Measurements from ENCODE around the gene ISCA2.

The ISCA2 gene

GRCh38 chr14:74490486-74490885 lies 3.1 kb upstream of the ISCA2 start:
- Histone ChIP-seq H3K9me3 (ENCODE audit: insufficient read depth, low read length) (no peaks in the 10 kb centered on the region), H4K20me1 (ENCODE audit: insufficient read depth, low read length) (0 out of 2 replicates have a peak, but pooled peaks cover 3% of the 10 kb centered on the region), H3K4me1 (ENCODE audit: low read length) (peaks cover 30% of the 10 kb centered on the region), H3K4me2 (ENCODE audit: low read length) (no peak overlapping the region), H3K36me3 (replicated peaks; ENCODE audit: low read depth, low read length) (peaks cover 4% of the 10 kb centered on the region), H3K4me3 (ENCODE audit: low read length) (no peak overlapping the region), H3K27ac (ENCODE audit: low read length) (no peak overlapping the region), H2AFZ (ENCODE audit: low read depth, low read length) (no peak overlapping the region), H3K27me3 (ENCODE audit: low read depth, low read length) (no peaks in the 10 kb centered on the region), H3K79me2 (ENCODE audit: low read length) (peaks cover 11% of the 10 kb centered on the region), H3K9ac (ENCODE audit: low read length) (no peak overlapping the region)
- TF ChIP-seq, protein P1, sequence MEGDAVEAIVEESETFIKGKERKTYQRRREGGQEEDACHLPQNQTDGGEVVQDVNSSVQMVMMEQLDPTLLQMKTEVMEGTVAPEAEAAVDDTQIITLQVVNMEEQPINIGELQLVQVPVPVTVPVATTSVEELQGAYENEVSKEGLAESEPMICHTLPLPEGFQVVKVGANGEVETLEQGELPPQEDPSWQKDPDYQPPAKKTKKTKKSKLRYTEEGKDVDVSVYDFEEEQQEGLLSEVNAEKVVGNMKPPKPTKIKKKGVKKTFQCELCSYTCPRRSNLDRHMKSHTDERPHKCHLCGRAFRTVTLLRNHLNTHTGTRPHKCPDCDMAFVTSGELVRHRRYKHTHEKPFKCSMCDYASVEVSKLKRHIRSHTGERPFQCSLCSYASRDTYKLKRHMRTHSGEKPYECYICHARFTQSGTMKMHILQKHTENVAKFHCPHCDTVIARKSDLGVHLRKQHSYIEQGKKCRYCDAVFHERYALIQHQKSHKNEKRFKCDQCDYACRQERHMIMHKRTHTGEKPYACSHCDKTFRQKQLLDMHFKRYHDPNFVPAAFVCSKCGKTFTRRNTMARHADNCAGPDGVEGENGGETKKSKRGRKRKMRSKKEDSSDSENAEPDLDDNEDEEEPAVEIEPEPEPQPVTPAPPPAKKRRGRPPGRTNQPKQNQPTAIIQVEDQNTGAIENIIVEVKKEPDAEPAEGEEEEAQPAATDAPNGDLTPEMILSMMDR (IDR thresholded peaks at IDR 0.05; ENCODE audit: low read depth, low read length): no peak
- TF ChIP-seq EZH2phosphoT487 (IDR thresholded peaks at IDR 0.05; ENCODE audit: low read depth): no peak

DNA sequence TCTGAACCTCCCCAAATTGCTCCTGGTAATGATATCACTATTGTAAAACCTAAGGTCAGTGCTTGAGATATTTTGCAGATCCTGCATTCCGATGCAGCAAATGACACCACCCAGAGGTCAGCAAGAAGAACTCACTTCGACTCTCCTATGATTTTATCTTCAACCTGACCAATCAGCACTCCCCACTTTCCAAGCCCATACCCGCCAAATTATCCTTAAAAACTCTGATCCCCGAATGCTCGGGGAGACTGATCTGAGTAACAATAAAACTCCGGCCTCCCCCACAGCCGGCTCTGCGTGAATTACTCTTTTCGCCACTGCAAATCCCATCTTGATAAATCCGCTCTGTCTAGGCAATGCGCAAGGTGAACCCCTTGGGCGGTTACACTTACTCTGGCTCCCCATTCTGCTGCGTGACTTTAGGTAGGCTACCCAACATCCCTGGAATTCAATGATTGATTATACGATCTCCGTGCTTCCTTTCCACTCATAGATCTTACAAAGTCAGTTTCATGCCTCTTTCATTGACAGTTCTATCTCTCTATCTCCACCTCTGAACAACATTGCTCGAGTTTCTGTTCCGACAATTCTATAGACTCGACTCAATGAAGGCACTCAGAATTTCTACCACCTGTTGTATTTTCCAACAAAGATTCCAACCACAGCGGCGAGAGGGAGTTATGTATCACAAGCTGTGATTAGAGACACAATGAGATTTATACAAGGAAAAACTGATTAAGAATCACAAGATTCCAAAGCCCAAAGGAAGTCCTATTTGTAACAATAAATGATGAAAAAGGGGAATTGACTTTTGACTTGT lies 1.4 kb upstream of the ISCA2 start:
- TF ChIP-seq EZH2phosphoT487 (IDR thresholded peaks at IDR 0.05; ENCODE audit: low read depth): no peak
- TF ChIP-seq, protein P1 (IDR thresholded peaks at IDR 0.05; ENCODE audit: low read depth, low read length): peak; percentile 58
- Histone ChIP-seq H3K27ac (ENCODE audit: low read length) (no peak overlapping the region), H3K79me2 (ENCODE audit: low read length) (peaks cover 11% of the 10 kb centered on the region)

GRCh38 chr14:74492776-74493342 lies 706 bp upstream of the ISCA2 start, which contains the start of gene NPC2:
Gene NPC2, minus strand, starts transcription at chr14:74493305. Its CDS starts 31 bp downstream, at chr14:74493274.
- Histone ChIP-seq H3K79me2 (ENCODE audit: low read length) (peaks cover 11% of the 10 kb centered on the region), H3K9me3 (ENCODE audit: insufficient read depth, low read length) (no peaks in the 10 kb centered on the region), H2AFZ (ENCODE audit: low read depth, low read length) (peak within 1 kb of the TSS; percentile 83), H3K27ac (ENCODE audit: low read length) (peak within 1 kb of the TSS; percentile 14; the same call in 1 of the 2 replicates), H3K36me3 (replicated peaks; ENCODE audit: low read depth, low read length) (peaks cover 3% of the 10 kb centered on the region), H3K9ac (ENCODE audit: low read length) (peak within 1 kb of the TSS; percentile 77), H3K4me2 (ENCODE audit: low read length) (peak within 1 kb of the TSS; percentile 99), H3K4me3 (ENCODE audit: low read length) (peak within 1 kb of the TSS; percentile 89), H3K4me1 (ENCODE audit: low read length) (peaks cover 31% of the 10 kb centered on the region), H4K20me1 (ENCODE audit: insufficient read depth, low read length) (0 out of 2 replicates have a peak, but pooled peaks cover 3% of the 10 kb centered on the region), H3K27me3 (ENCODE audit: low read depth, low read length) (no peaks in the 10 kb centered on the region)
- TF ChIP-seq, protein P1 (IDR thresholded peaks at IDR 0.05; ENCODE audit: low read depth, low read length): no peak
- no peak for TF ChIP-seq EZH2phosphoT487 (IDR thresholded peaks at IDR 0.05; ENCODE audit: low read depth)

More for the DNA sequence above, 1.4 kb upstream of the ISCA2 start:
- no peak overlapping the region for H2AFZ ChIP-seq (ENCODE audit: low read depth, low read length)
- H3K4me3 ChIP-seq (ENCODE audit: low read length): peak overlapping the region; percentile 89
- 0 out of 2 replicates have a peak, but pooled peaks cover 3% of the 10 kb centered on the region for H4K20me1 ChIP-seq (ENCODE audit: insufficient read depth, low read length)
- peak overlapping the region; percentile 77 for H3K9ac ChIP-seq (ENCODE audit: low read length)
- no peaks in the 10 kb centered on the region for H3K9me3 ChIP-seq (ENCODE audit: insufficient read depth, low read length)
- peaks cover 4% of the 10 kb centered on the region for H3K36me3 ChIP-seq (replicated peaks; ENCODE audit: low read depth, low read length)
- H3K4me2 ChIP-seq (ENCODE audit: low read length): peak overlapping the region; percentile 99
- peaks cover 31% of the 10 kb centered on the region for H3K4me1 ChIP-seq (ENCODE audit: low read length)
- no peaks in the 10 kb centered on the region for H3K27me3 ChIP-seq (ENCODE audit: low read depth, low read length)

DNA sequence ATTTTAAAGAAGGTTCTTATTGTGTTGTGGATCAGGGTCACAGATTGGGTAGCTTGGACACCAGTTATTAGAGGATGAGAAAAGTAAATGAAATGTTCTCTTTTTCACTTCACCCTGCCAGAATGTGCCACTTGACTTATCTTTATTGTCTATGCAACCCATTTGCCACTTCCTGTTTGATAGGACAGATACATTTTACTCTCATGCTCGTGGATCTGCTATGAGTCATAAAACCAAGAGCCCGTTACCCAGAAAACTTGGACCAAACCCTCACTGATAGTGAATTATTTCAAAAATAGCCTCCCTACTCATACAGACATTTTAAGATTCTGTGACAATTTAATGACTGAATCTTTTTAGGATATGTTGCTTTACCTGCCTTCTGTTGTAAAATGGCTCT lies 1.8 kb downstream of the ISCA2 start:
- Histone ChIP-seq H3K4me1 (ENCODE audit: low read length) (peaks cover 19% of the 10 kb centered on the region), H3K27me3 (ENCODE audit: low read depth, low read length) (no peaks in the 10 kb centered on the region), H3K4me2 (ENCODE audit: low read length) (peak overlapping the region; percentile 92; the same call in 1 of the 2 replicates), H3K79me2 (ENCODE audit: low read length) (peaks cover 11% of the 10 kb centered on the region), H3K27ac (ENCODE audit: low read length) (no peak overlapping the region), H3K36me3 (replicated peaks; ENCODE audit: low read depth, low read length) (no peaks in the 10 kb centered on the region), H2AFZ (ENCODE audit: low read depth, low read length) (no peak overlapping the region), H3K4me3 (ENCODE audit: low read length) (no peak overlapping the region), H4K20me1 (ENCODE audit: insufficient read depth, low read length) (no peaks in the 10 kb centered on the region), H3K9me3 (ENCODE audit: insufficient read depth, low read length) (no peaks in the 10 kb centered on the region), H3K9ac (ENCODE audit: low read length) (no peak overlapping the region)
- TF ChIP-seq, protein P1 (IDR thresholded peaks at IDR 0.05; ENCODE audit: low read depth, low read length): no peak
- TF ChIP-seq EZH2phosphoT487 (IDR thresholded peaks at IDR 0.05; ENCODE audit: low read depth): no peak

Data from OCI-LY3 (cell line).